ENCODE data around the gene UBE2L3. TPM values are rescaled to one million over a fixed set of nuclear protein-coding genes. Genes with fewer than 3 reads are reported as not detected.
"Not testable (repeated sequence)": the region's sequence is repeated elsewhere in the genome, so short reads cannot be mapped to it uniquely, and the experiment has no call there.

UBE2L3 gene
- polyA plus RNA-seq, 3 donors: 52.8 to 59.3 (median 57.9) TPM

DNA sequence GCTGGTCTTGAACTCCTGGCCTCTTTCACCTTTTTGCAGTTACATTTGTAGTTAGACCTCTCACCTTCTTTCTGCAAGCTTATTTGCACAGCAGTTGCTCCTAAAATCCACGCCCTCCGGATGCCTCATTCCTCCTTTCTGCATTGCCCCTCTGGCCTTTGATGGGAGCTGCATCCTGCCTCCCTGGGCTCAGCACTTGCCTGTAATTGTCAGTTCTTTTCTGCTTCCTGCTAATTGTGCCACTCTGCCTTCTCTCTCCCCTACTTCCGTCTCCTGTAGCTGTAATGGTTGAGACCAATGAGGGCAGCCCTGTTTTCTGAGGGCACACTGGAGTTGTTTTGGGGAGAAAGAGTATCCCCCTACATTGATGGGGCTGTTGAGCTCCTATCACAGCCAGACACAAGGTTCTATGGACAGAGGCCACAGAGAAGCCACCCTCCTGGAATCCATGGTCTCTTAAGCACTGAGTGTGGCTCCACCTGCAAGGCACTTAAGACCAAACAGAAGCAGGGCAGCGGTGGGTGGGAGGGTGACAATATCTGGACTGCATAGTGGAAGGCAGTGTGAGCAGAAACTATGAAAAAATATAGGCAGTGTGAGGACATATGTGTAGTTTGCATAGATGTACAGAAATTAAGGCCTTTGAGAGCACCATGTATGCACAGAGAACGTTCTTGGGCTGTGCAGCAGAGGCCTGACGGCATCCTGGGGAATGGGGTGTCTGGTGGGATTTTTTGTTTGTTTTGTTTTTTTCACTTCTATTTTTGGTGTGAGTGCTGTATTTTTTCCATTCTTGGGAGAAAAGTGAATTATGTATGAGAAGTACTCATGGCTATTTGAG is 31.8 kb downstream of the UBE2L3 start:
- no peak for DNase-seq (ENCODE audit: low read depth in 3 of 3, low spot score in 2 of 3)

DNA sequence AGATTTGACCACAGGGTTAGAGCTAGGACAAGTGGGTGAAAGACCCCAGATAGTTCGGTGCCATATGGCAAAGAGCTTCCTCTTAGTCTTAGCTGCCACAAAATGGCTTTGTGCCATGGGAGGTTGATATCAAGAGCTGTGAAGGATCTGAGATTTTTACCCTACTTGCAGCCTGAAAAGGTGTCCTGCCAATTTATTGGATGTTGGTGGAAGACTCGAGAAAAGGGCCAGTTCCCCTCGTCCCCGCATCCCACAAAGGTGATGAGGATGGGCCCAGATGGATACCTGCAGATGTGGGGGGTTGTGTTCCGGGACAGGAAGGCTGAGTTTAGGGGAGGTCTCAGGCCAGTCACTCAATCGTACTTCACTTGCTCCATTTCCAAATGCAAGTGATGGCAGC is 35.1 kb downstream of the UBE2L3 start:
- no peak for DNase-seq (ENCODE audit: low read depth in 3 of 3, low spot score in 2 of 3)

DNA sequence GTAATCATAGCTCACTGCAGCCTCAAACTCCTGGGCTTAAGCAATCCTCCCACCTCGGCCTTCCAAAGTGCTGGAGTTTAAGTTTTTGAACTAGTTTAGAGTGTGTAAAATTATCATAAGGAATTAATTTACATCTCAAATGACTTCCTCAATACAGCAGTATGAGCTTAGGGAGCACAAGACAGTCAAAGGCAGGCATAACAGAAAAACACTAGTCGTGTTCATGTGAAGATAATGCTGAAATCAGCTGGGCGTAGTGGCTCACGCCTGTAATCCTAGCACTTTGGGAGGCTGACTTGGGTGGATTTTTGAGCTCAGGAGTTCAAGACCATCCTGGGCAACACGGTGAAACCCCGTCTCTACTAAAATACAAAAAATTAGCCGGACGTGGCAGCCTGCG is 36.5 kb downstream of the UBE2L3 start:
- no peak for DNase-seq (ENCODE audit: low read depth in 3 of 3, low spot score in 2 of 3)

DNA sequence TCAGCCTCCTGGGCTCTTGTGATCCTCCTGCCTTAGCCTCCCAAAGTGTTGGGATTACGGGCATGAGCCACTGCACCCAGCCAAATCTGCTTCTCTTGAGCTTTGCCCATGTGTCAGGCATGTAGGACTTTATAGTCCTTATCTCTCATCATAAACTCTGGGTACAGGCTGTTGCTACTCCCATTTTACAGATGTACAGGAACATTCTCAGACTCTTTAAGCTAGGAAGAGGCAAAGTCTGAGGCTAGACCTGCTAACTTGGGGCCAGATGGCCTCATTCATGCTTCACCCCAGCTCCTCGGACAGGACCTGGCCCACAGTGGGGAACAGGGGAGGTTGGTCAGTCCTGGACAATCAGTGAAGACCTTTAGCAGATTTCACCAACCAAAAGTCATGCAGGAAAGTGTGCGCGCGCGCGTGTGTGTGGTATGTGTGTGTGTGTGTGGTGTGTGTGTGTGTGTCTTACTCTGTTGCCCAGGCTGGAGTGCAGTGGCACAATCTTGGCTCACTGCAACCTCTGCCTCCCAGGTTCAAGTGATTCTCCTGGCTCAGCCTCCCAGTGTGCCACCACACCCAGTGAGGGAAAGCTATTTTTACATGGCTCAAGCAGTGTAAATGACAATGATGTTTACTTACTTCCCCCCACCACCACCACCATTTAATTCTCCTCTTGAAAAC is 38.5 kb downstream of the UBE2L3 start:
- no peak for DNase-seq (ENCODE audit: low read depth in 3 of 3, low spot score in 2 of 3)

DNA sequence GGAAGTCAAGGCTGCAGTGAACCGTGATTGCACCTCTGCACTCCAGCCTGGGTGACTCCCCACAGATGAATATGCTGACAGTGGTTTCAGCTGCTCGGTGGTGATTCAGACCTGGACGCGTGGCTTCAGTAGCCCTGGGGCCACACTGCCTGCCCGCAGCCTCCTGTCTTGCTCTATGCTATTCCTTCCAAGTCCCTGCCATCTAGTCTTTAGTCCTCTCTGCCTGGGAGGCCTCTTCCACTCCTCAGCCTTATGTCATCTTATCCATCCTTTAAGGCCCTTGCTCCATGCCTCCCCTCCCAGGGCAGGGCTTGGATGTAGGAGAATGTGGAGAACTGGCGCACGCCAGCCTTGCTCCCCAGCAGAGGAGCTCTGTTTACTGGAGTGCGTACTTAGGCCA is 39.3 kb downstream of the UBE2L3 start:
- no peak for DNase-seq (ENCODE audit: low read depth in 3 of 3, low spot score in 2 of 3)

DNA sequence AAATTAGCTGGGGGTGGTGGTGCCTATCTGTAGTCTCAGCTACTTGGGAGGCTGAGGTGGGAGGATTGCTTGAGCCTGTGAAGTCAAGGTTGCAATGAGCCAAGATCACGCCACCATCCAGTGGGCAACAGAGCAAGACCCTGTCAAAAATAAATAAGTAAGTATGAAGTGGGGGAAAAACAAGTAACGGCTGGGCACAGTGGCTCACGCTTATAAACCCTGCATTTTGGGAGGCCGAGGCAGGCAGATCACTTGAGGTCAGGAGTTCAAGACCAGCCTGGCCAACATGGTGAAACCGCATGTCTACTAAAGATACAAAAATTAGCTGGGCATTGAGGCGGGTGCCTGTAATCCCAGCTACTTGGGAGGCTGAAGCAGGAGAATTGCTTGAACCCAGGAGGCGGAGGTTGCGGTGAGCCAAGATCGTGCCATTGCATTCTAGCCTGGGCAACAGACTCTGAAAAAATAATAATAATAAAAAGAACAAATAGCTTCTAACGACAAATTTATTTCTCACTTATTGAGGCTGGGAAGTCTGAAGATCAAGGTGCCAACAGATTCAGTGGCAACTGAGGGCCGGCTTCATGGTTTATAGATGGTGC is 42.1 kb downstream of the UBE2L3 start:
- DNase-seq (ENCODE audit: low read depth in 3 of 3, low spot score in 2 of 3): not testable (repeated sequence)

DNA sequence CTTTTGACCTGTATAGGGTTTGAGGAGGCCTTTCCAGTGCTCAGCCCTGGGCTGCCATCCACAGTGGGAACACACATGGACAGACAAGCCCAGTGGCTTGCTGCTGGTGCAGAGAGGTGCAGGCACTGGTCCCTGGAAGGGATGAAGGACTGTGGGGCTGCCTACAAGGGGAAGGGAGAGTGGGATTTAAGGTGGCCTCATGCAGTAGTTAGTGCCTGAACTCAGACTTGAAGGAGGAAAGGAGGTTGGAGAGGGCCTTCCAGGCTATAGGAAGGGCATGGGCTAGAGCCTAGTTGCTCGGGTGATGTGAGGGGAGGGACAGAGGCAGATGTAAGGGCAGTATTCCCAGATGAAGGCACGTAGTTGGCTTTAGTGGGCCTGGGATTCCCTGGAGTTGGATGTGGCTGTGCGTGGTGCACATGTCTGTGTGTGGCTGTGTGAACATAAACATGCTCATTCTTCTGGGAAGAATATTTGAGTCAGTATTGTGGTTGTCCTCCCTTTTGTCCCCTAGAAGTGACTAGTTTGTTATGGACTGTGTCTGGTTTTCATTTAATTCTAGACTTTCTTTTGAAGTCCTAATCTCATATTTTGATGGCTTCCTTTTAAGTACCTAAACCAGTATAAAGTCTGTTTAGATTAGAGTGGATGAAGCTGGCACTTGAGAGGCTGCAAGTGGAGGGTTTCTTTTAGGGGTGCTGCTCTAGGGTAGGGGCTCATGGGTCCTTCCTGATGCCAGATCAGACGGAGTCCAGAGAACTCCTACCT is 43.9 kb downstream of the UBE2L3 start:
- no peak for DNase-seq (ENCODE audit: low read depth in 3 of 3, low spot score in 2 of 3)

DNA sequence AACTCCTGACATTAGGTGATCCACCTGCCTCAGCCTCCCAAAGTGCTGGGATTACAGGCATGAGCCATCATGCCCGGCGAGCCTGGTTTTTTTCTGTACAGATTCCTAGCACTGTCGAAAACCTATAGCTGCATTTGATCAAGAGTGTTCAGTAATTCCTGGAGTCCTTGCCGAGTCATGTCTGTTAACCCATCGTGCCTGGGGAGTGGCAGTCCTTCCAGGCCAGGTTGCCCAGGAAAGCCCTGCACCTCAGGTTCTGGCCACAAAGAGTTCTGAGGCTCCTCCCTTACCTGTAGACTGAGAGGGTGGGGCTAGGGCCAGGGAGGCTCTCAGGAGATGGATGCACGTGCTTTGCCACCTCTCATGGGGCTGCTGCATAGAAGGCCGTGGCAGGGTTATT is 45.3 kb downstream of the UBE2L3 start:
- DNase-seq (ENCODE audit: low read depth in 3 of 3, low spot score in 2 of 3): no peak

DNA sequence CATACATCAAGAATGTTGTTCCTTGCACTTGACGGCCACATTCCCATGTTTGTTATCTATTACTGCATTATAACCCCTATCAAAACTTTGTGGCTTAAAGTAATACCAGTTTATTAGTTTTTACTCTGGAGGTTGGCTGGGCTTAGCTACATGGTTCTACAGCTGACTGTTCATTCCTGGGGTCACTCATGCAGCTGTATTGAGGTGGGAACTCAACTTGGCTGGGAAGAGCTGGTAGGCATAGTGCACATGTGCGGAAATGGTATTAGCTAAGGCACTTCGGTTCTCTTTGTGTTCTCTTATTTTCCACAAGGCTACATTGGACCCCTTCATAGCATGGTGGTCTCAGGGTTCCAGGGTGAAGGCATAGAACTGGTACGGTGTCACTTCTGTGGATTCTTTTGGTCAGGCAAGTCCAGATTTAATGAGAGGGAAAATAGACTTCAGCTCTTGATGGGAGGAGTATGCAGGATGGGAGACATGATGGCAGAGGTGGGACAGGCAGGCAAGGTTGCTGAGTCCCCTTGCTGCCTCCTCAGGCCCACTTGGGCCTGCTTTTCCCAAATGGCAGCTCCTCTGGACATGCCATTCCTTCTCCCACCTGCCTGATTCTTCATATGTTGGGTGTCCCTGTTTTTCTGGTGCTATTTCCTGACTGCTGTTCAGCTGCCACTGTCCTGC is 46.2 kb downstream of the UBE2L3 start:
- no peak for DNase-seq (ENCODE audit: low read depth in 3 of 3, low spot score in 2 of 3)

DNA sequence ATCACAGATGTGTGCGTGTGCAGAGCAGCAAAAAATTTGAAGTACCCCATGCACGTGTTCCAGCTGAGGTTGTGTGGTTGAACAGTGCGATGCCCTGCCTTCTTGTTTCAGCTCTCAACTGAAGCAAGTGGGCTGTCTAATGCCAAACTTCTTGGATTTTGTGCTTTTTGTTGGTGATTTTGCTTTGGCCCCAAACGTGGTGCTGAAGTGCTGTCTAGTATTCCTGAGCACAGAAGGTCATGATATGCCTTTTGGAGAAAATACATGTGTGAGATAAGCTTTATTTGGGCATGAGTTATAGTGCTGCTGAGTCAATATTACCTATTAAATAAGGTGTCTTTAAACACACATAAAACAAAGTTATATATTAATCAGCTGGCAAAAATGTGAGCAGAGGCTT is 48.2 kb downstream of the UBE2L3 start:
- DNase-seq (ENCODE audit: low read depth in 3 of 3, low spot score in 2 of 3): no peak

DNA sequence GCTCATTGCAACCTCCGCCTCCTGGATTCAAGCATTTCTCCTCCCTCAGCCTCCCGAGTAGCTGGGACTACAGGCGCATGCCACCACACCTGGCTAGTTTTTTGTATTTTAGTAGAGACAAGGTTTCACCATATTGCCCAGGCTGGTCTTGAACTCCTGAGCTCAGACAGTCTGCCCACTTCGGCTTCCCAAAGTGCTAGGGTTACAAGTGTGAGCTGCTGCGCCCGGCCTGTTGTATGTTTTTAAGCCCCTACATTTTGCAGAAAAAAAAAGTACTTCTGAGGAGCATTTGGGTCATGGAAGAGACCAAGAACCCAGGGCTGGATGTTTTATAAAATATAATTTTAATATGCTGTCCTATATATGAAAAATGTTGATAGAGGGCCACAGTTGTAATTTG is 49.8 kb downstream of the UBE2L3 start:
- DNase-seq (ENCODE audit: low read depth in 3 of 3, low spot score in 2 of 3): not testable (repeated sequence)

DNA sequence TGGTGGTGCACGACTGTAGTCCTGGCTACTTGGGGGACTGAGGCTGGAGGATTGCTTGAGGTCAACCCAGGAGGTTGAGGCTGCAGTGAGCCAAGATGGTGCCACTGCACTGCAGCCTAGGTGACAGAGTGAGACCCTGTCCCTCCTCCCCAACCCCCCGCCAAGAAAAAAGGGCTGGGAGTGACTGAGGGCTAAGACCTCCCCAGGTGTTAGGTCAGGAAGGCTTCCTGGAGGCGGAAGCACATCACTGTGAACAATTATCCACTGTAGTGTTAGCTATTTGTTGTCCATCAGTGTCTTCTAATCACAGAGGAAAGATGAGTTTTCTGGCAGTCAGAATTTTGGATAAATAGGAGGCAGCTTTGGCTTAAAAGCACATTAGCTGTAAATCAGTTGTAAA is 53.5 kb downstream of the UBE2L3 start:
- DNase-seq (ENCODE audit: low read depth in 3 of 3, low spot score in 2 of 3): no peak

DNA sequence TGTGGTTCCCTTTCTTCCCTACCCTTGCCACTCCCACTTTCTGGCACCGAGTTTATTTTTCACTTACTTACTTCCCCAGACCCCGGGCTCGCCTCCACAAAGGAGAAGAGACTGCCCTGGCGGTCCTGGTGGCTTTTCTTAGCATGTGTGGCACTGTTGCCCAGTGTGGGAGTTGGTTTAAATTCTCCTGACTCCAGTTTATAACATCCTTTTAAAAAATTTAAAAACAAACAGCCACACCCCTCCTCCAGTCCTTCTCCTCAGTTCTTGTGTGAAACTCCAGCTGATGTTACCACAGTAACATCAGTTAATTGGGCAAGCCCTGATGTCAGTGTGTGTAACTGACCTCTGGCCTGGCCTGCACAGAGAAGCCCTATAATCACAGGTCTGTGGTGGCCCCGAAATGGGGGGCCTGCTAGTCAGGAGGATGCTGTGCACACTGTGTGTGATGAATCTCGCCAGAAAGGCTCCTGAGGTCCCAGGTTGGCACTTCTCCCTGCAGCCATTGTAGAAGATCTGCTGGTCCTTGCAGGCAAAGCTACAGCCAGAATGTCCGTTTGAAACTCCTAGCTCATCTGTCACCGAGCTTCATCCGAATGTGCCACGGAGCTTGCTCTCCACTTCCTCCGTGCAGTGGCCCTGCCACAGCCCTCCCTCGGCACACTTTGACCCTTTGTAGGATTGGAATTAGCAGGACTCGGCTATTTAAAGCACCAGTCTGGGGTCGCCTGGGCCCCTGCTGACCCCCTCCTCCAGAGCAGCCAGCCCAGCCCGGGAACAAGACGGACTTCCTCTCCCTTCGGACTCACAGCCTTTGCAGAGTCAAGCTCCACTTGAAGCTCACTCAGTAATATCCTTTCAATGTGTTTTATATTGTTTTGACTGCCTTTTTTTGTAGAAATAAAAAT is 54.8 kb downstream of the UBE2L3 start:
- DNase-seq (ENCODE audit: low read depth in 3 of 3, low spot score in 2 of 3): no peak

DNA sequence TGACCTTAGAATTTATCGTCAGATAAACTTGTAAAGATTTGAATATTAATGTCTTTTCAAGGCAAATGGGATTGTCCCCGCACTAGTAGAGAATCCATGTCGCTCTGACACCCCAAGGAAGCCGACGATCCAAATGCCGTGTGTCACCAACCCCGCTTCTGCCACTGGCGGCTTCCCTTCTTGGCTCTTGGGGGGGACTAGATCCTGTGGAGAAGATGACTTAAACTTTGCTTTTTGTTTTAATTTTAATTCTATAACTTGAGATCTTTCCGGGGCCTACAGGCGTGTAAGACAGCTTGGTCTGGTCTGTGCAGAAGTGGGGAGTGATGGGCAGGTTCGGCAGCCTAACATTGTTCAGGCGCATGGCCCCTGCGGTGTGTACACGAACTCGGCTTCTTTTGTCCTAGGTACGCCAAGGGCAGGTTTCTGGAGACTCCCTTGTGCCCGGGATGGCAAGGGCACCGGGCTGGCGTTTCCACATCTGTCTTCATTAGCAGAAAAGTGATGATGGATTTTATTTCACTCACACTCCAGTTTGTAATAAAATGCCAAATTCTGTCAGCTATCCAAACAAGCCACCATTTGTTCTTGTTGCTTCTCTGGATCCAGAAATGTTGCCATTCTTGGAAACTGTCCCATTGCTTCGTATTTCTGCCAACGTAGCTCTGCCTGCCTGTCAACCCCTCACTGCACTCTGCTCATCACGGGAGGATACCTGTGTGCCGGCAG is 55.6 kb downstream of the UBE2L3 start:
- no peak for DNase-seq (ENCODE audit: low read depth in 3 of 3, low spot score in 2 of 3)

DNA sequence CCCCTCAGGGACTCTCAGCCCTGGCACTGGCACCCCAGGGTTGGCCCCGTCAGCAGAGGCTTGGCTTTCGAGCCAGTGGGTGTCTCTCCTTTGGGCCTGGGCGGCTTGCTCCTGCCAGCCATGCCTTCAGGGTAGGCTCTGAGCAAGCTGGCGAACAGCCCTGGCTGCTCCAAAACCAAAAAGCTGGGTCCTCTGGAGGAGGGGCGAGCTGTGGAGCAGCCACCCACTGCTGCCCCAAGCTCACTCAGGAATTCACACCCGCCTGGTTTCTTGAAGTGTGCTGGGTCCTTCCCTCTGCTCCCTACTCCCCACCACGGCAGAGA is 56.1 kb downstream of the UBE2L3 start:
- no peak for DNase-seq (ENCODE audit: low read depth in 3 of 3, low spot score in 2 of 3)

DNA sequence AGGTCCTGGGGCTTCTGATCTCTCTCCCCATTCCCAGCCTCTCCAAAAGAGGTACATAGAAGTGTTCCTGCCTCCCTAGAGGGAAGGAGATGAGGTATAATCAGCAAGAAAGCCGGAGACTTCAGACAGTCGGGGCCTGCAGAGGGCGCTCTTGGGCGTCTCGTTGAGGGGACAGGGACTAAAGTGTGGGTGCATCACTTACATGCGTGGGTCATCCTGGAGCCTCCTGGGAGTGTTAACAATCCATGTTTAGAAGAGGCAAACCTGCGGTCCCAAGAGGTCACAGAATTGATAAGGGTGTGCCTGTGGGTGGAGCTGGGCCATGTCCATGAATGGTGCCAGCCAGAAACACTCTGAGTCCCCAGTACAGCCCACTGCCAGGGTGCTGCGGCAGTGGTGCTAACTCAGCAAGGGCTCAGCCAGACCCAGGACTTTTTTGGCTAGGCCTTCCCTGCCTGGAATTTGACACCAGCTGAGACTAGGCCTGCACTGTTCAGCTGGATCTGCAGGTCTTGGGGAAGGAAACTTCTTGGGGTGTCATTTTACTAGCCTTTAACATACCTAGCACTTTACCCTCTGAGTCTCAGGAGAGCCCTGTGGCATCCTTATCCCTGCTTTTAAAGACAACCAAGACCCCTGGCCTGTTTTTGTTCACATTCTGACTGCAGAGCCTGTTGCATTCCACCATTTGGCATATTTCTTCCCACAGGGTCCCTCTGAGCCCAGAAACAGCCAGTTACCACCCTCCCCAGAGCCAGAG is 56.8 kb downstream of the UBE2L3 start:
- DNase-seq (ENCODE audit: low read depth in 3 of 3, low spot score in 2 of 3): no peak

DNA sequence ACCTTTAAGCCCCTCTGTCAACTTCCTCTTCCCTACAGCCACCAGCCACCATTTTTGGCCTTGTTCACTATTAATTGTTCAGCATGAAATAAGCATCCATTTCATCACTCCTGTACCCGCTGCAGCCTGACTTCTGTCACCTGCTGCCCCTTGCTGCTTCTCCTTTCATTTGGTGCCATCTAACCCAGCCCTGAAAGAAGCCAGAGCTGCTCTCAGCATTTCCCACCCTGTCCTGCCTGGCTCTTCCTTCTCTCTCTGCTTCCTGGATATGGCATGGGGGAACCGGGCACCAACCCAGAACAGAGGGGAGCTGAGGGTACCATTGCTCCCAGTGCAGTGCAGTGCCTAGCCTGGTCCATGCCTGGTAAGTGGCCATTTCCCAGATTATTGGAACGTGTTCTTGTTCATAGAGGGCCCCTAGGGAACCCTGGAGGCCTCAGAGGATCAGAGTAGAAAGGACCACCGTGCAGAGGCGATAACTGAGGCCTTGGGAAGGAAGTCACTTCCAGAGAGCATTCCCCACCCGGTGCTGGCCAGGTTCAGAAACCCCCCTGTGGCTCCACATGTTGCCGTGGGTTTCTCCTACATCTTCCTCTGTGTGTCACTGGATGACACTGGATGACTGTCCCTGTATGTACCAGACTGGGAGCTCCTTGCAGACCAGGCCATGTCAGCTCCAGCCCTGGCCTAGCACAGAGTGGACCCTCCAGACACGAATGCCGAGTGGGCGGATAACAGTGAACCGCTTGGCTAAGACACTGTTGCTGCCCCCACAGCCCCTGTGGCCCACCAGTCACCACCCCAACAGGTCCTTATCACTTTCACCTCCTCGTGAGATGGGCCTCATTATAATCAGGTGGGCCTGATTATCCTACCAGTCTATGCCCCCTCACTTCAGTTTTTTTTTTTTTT is 57.6 kb downstream of the UBE2L3 start:
- no peak for DNase-seq (ENCODE audit: low read depth in 3 of 3, low spot score in 2 of 3)

Data from right renal cortex interstitium (tissue), 3 donors.